Transverse colon (tissue), 4 donors: ENCODE results near the gene OGA. TPM values are rescaled to one million over a fixed set of nuclear protein-coding genes. Genes with fewer than 3 reads are reported as not detected.

Source experiments
- DNase-seq: peaks from one replicate; pipeline ENCODE4 v3.0.0-alpha.2; 2019
- H3K27ac ChIP-seq, 4 donors: fragments of 200-600 bp; sonication (generic); 2 replicates each; pipeline ENCODE4 v1.5.1; 2016 to 2018; ENCODE audit warnings: inconsistent platforms in 4 of 4
- H3K27me3 ChIP-seq: fragments of 200-600 bp; sonication (generic); 2 replicates; pipeline ENCODE4 v1.5.1; 2017; ENCODE audit warnings: inconsistent platforms
- H3K36me3 ChIP-seq, 4 donors: fragments of 200-600 bp; sonication (generic); 2 replicates each; pipeline ENCODE4 v1.5.1; 2017 to 2019; ENCODE audit warnings: inconsistent platforms in 4 of 4
- H3K4me1 ChIP-seq, 4 donors: fragments of 200-600 bp; sonication (generic); 2 replicates each; pipeline ENCODE4 v1.5.1; 2017 to 2020; ENCODE audit warnings: inconsistent platforms in 4 of 4
- H3K4me3 ChIP-seq, 4 donors: fragments of 200-600 bp; sonication (generic); 1 replicate in 1 of 4; 2 replicates in 3 of 4; pipeline versions ENCODE4 v1.5.1 to v1.6.1; 2017 to 2019; ENCODE audit warnings: inconsistent platforms in 4 of 4
- H3K9me3 ChIP-seq, 2 donors: fragments of 200-600 bp; sonication (generic); 2 replicates each; pipeline ENCODE4 v1.5.1; 2017 to 2019; ENCODE audit warnings: inconsistent platforms in 2 of 2
- CTCF ChIP-seq, 5 experiments: fragments of 200-600 bp in 3 of 5; fragments of 450-650 bp in 2 of 5; sonication (generic) in 3 of 5; IDR thresholded peaks; 1 replicate in 2 of 5; 2 replicates in 3 of 5; pipeline ENCODE4 v1.5.1; 2016 to 2017; ENCODE audit warnings: antibody characterized with exemption in 5 of 5, inconsistent platforms in 3 of 5, mild to moderate bottlenecking in 2 of 5, moderate library complexity in 1 of 5
- EP300 ChIP-seq: sonication (generic); formaldehyde crosslinking; IDR thresholded peaks from one replicate; pipeline ENCODE4 v1.6.1; 2017; ENCODE audit warnings: antibody characterized with exemption, low read depth
- POLR2A ChIP-seq: fragments of 450-650 bp; IDR thresholded peaks from one replicate; pipeline ENCODE4 v1.6.1; 2016; ENCODE audit warnings: antibody characterized with exemption, mild to moderate bottlenecking, moderate library complexity
- POLR2AphosphoS5 ChIP-seq, 3 donors: sonication (generic); formaldehyde crosslinking; IDR thresholded peaks; one replicate each; pipeline ENCODE4 v1.6.1; 2016; ENCODE audit warnings: antibody characterized with exemption in 3 of 3
- WGBS, 2 donors: methylation state at CpG; one replicate each; pipeline ENCODE4 v1.1.5; 2018; ENCODE audit warnings: low coverage in 1 of 2; 5-methylcytosine and 5-hydroxymethylcytosine counted together
- in situ Hi-C, 4 donors: fragments of 200-750 bp; cut with MboI; loops; one replicate each; pipeline versions ENCODE4 v1.15.0 to v1.15.1; 2017; ENCODE audit warnings: low sequenced_read_pairs in 3 of 4, low pct_ligation_motif_present in 1 of 4, low pct_unique_long_range_greater_than_20kb in 1 of 4
- intact Hi-C: fragments of 100-400 bp; cut with DNase I; formaldehyde crosslinking; loops from one replicate; pipeline ENCODE4 v1.15.1; 2023; ENCODE audit warnings: low total_unique reads
- total RNA-seq, 4 donors: library from RNA; depleted of rRNA; stranded (reverse); fragments of >200 nt; gene quantifications; one replicate each; pipeline ENCODE4 v1.1.0, GENCODE V29; 2016

Gene OGA
- total RNA-seq, 4 donors from 2014 or later, result 114 to 608 (median 172) TPM

- Histone ChIP-seq H3K27ac (no peak overlapping the region), H3K9me3 (no peaks in the 10 kb centered on the region), H3K4me3 (no peak overlapping the region), H3K36me3 (peaks cover 0 to 3% (median 0%) of the 10 kb centered on the region in 4 donors), H3K4me1 (peaks cover 20 to 31% (median 25%) of the 10 kb centered on the region in 4 donors), H3K27me3 (no peaks in the 10 kb centered on the region)
- TF ChIP-seq CTCF (IDR thresholded peaks at IDR 0.05), result no peak
- no peak for TF ChIP-seq POLR2AphosphoS5 (IDR thresholded peaks at IDR 0.05)
- TF ChIP-seq EP300, result no peak
- no peak for TF ChIP-seq POLR2A
- intact Hi-C loops, result loop anchor here (10.0 kb wide), 1 partner anchor 173 kb away; no protein-coding TSS in a partner anchor
- in situ Hi-C loops, result loop anchor here in 3 of 4 donors (10.0 kb wide), 1 partner anchor 173 kb away; no protein-coding TSS in a partner anchor
- no peak for DNase-seq
Measured at GRCh38 chr10:101841826-101842225, 23.6 kb upstream of the OGA start.

- in situ Hi-C loops, result loop anchor here in 3 of 4 donors (10.0 kb wide), 1 partner anchor 174 kb away; no protein-coding TSS in a partner anchor
- Histone ChIP-seq H3K9me3 (no peaks in the 10 kb centered on the region), H3K36me3 (no peaks in the 10 kb centered on the region), H3K4me3 (peak overlapping the region in 3 of 4 donors; percentile 13 to 48 (median 18)), H3K27me3 (no peaks in the 10 kb centered on the region), H3K4me1 (peaks cover 20 to 31% (median 25%) of the 10 kb centered on the region in 4 donors), H3K27ac (no peak overlapping the region)
- intact Hi-C loops, result loop anchor here (10.0 kb wide), 1 partner anchor 174 kb away; no protein-coding TSS in a partner anchor
- TF ChIP-seq POLR2AphosphoS5 (IDR thresholded peaks at IDR 0.05) (no peak), CTCF (IDR thresholded peaks at IDR 0.05) (peak; percentile 81 to 93 (median 86)), EP300 (no peak), POLR2A (no peak)
- DNase-seq, result peak; percentile 80
- WGBS, 2 donors, result 8 to 10% methylated on average over 2 to 46 of the region's 46 CpGs
Measured at GRCh38 chr10:101840741-101841453, 22.7 kb upstream of the OGA start.

DNA sequence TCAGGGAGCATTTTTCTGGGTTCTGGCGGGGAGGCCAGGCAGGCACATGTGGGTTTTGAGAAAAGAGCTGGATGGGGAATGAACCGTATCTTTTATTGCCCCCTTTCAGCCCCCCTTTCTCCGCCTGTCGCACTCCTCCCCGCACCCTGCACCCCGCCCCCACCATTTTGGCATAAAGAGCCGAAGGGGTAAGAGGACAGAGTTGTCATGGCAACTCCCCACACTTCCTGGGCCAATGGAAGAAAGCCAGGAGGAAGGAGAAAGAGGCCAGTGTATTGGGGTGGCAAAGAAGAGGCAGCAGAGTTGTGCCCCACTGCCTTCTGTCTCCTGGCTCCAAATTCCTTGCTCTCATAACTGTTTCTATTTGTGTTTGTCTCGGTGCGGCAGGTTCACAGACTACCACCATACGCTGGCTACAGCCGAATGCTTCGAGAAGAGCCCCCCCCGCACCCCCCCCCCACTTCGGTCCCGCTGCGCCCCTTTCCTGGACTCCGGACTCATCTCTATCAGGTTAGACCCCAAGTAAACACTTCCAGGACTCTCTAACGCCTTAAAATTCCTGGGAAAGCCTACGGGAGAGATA is 21.9 kb upstream of the OGA start:
- no peaks in the 10 kb centered on the region for H3K36me3 ChIP-seq
- H3K9me3 ChIP-seq, result no peaks in the 10 kb centered on the region
- H3K4me3 ChIP-seq, result peak overlapping the region in 3 of 4 donors; percentile 22 to 48 (median 25)
- WGBS, 2 donors, result 6 to 7% methylated on average over 5 to 19 of the region's 19 CpGs
- DNase-seq, result no peak
- peaks cover 20 to 31% (median 25%) of the 10 kb centered on the region in 4 donors for H3K4me1 ChIP-seq
- H3K27ac ChIP-seq, result no peak overlapping the region
- in situ Hi-C loops, result loop anchor here in 3 of 4 donors (10.0 kb wide), 1 partner anchor 175 kb away; no protein-coding TSS in a partner anchor
- H3K27me3 ChIP-seq, result no peaks in the 10 kb centered on the region
- TF ChIP-seq EP300, result no peak
- no peak for TF ChIP-seq POLR2AphosphoS5 (IDR thresholded peaks at IDR 0.05)
- no peak for TF ChIP-seq POLR2A
- no peak for TF ChIP-seq CTCF (IDR thresholded peaks at IDR 0.05)
- intact Hi-C loops, result loop anchor here (10.0 kb wide), 1 partner anchor 175 kb away; no protein-coding TSS in a partner anchor

DNA sequence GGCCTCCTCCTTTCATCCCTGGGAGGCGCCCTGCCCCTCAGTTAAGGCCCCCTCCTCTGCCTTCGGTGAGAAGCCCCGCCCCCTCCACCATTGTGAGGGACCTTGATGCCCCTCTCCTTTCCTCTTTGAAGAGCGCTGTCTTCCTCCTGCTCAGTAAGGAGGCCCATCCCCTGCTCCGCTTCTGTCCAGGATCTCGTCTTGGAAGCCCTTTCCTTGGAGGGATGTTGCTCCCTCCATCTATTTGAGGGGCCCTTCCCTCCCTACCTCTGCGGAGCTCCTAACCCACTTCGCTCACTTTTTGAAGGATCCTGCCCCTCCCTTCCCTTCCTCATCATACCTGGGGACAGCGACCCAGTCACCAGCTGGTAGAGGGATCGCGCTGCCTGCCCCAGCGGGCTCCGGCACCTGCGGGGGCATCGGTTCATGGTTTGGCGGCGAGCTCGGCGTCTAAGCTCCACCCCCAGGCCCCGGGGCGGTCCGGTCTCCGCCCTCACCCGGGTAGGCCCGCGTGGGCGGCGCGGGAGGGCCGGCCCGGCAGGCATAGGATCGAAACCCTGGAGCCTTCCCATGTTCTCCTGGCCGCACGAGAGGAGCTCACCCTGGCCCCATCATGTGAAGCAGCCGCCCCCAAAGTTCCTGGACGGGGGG is 21.3 kb upstream of the OGA start:
- no peaks in the 10 kb centered on the region for H3K36me3 ChIP-seq
- H3K9me3 ChIP-seq, result no peaks in the 10 kb centered on the region
- peak; percentile 68 for DNase-seq
- no peak overlapping the region for H3K27ac ChIP-seq
- 19 to 77% methylated on average over 5 to 35 of the region's 36 CpGs for WGBS, 2 donors
- intact Hi-C loops (loop anchor here (10.0 kb wide), 1 partner anchor 175 kb away; no protein-coding TSS in a partner anchor), in situ Hi-C loops (loop anchor here (10.0 kb wide), 1 partner anchor 175 kb away; no protein-coding TSS in a partner anchor)
- TF ChIP-seq POLR2A, result no peak
- no peak for TF ChIP-seq EP300
- TF ChIP-seq CTCF (IDR thresholded peaks at IDR 0.05), result no peak
- TF ChIP-seq POLR2AphosphoS5 (IDR thresholded peaks at IDR 0.05), result no peak
- H3K4me3 ChIP-seq, result peak overlapping the region in 3 of 4 donors; percentile 22 to 48 (median 25)
- no peaks in the 10 kb centered on the region for H3K27me3 ChIP-seq
- peaks cover 20 to 31% (median 25%) of the 10 kb centered on the region in 4 donors for H3K4me1 ChIP-seq
